GM12892 (cell line): Measurements from ENCODE around the gene TM9SF3.
A peak's percentile ranks its signal among the peaks of the same experiment; 100 is the strongest.

Source experiments
- DNase-seq: peaks from one replicate; pipeline ENCODE4 v3.0.0; 2011; ENCODE audit not compliant: insufficient read length
- FAIRE-seq: peaks from 2 replicates; lab custom pipeline; 2011; peaks lifted over from hg19 to GRCh38; lab: Jason Lieb, UNC
- POLR2A ChIP-seq: IDR thresholded peaks from 2 replicates; pipeline ENCODE4 v1.6.1; 2011; ENCODE audit warnings: low read depth, low read length, control low read depth
- POLR2AphosphoS5 ChIP-seq: IDR thresholded peaks from 2 replicates; pipeline ENCODE4 v1.6.1; 2011; ENCODE audit warnings: low read depth, low read length, control low read depth
- TAF1 ChIP-seq: IDR thresholded peaks from 2 replicates; pipeline ENCODE4 v1.6.1; 2011; ENCODE audit warnings: low read depth, mild to moderate bottlenecking, control low read depth, low read length, borderline replicate concordance

Gene TM9SF3

DNA sequence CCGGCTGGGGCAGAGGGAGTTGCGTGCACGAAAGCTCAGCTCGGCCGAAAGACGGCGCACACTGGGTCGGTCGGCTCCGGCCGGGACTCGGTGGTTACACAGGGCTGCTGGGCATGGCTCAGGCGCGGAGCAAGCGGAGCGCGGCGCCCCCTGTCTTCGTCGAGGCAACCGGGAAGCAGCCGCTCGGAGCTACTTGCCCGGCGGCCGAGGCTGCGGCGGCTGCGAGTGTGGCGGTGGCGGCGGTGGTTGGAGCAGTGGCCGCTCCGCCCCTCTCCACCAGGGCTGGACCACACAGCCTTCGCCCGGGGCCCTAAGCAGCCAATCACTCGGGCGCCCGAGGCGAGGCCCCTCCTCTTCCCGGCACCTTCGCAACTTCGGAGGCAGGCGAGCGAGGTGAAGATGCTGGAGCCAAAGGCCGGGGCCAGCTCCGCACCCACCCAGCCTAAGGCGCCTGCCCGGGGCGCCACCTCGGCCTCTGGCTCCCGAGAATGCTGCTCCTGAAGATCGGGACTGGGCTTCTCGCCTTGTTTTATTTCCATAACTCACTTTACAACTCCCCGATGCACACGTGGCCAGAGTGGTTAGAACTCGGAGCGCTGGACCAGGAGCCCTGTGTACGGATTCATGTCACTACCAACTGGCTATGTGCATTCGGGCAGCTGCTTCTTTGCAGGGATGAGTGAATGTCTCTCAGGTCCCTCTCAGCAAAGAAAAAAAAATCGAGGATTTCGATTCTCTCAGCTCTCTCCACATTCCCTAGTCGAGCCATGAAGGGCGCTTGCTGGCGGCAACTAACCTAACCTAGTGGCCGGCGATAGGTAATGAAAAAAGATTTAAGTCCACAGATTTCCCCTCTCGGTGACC, 72.9 kb downstream of the TM9SF3 start, which contains the start of gene TLL2:
TSS of gene TLL2 (minus strand) at position 229 of the 864 bp plus-strand sequence. CDS start 241 bp downstream, outside the sequence.
- no peak for TF ChIP-seq POLR2AphosphoS5
- no peak for TF ChIP-seq TAF1
- DNase-seq (peak; percentile 77), FAIRE-seq (peak; percentile 90)

DNA sequence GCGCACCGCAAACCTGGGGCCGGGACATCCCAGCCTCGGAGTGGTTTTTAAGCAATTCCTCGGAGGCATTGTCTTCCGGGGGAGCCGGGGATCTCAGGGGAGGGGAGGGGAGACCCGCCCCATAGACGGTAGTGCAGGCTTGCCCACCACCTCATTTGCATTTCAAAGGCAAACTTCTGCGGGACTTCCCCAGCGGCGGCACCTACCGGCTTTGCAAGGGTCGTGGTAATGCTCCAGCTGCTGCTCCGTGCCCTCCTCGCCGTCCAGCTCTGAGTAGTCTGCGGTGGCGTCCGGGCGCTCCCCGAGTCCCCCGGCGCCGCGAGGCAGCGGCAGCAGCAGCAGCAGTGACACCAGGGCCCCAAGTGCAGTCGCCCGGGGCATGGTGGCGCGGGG, 73.5 kb downstream of the TM9SF3 start:
- peak; percentile 44 for FAIRE-seq
- TF ChIP-seq TAF1 (no peak), POLR2AphosphoS5 (no peak), POLR2A (no peak)
- DNase-seq = peak; percentile 46

DNA sequence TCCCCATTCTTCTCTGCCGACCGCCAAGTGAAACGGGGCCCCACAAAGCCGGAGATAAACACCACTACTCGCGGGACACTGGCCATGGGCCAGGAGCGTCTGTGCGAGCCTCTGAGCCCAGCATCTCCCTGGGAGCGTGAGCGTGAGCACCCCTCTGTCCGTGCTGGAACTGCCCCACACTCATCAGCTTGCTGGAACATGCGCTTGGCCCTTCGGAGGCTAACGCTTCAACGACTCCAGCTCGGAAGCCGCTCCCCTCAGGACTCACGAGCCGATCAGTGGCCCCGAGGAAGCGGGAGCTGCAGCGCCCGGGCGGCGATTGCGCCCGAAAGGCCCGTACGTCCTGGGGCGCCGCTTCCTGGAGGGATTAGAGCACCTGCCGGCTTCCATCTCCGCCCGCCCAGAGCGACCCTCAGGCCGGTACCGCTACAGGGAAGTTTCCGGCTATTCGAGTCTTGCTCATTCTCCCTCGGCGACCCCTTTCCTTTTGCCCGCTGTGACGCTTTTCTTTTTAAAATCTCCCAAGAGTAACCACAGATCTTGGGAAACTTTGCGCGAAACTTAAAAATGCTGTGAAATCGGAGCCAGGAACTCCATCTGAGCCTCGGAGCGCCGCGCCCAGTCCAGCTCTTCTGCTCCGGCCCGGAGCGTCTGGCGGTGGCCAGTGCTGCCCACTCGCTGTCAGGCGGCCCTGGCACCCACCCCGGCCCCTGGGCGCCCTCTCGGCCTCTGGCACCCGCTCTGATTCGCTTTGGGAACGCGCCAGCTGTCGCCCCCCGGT, 74.1 kb downstream of the TM9SF3 start:
- TF ChIP-seq TAF1 (no peak), POLR2AphosphoS5 (no peak), POLR2A (no peak)
- DNase-seq = no peak
- no peak for FAIRE-seq

GRCh38 chr10:96511044-96511945, 75.5 kb downstream of the TM9SF3 start:
- peak; percentile 5 for FAIRE-seq
- no peak for DNase-seq
- TF ChIP-seq POLR2AphosphoS5 = no peak
- no peak for TF ChIP-seq POLR2A

GRCh38 chr10:96509017-96509641, 77.7 kb downstream of the TM9SF3 start:
- no peak for TF ChIP-seq TAF1
- no peak for TF ChIP-seq POLR2AphosphoS5
- no peak for TF ChIP-seq POLR2A

GRCh38 chr10:96507044-96507443, 79.8 kb downstream of the TM9SF3 start:
- TF ChIP-seq POLR2A (no peak), POLR2AphosphoS5 (no peak), TAF1 (no peak)
- FAIRE-seq = no peak

More at GRCh38 chr10:96509017-96509641, 77.7 kb downstream of the TM9SF3 start:
- DNase-seq (no peak), FAIRE-seq (no peak)

DNA sequence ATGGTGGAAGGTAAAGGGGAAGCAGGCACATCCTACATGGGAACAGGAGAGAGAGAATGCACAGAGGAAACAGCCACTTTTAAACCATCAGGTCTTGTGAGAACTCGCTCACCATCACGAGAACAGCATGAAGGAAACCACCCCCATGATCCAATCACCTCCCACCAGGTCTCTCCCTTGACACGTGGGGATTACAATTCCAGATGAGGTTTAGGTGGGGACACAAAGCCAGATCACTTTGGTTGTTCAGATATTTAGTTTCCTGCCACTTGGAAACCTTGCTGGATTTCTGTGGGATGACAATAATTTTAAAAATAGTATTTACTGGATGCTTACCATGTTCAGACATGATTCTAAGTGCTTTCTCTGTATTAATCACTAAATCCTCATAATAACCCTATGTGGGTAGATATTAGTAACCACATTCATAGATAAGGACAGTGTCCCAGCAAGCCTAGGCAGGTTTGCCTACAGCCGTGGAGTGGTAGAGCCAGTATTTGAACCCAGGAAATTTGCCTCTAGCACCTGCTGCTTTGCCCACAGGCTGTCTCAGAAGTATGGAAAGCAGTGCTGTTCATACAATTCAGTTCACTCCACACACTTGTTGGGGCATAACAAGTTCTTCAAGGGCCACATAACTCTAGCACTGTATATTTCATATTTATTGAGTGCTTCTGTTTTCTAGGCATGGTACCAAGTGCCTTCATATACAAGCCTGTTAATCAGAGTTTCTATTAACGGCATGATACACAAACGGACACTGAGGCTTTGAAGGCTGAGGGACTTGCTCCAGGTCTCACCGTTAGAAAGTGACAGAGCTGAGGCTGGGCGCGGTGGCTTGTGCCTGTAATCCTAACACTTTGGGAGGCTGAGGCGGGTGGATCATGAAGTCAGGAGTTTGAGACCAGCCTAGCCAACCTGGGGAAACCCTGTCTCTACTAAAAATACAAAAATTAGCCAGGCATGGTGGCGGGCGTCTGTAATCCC, 81.4 kb downstream of the TM9SF3 start:
- DNase-seq (no peak), FAIRE-seq (no peak)
- TF ChIP-seq POLR2AphosphoS5 (no peak), POLR2A (no peak), TAF1 (no peak)

More at GRCh38 chr10:96507044-96507443, 79.8 kb downstream of the TM9SF3 start:
- no peak for DNase-seq

- FAIRE-seq = peak; percentile 83
- no peak for DNase-seq
- TF ChIP-seq POLR2AphosphoS5 (no peak), POLR2A (no peak), TAF1 (no peak)
These were observed 84.1 kb downstream of the TM9SF3 start for GRCh38 chr10:96502561-96503282.

- DNase-seq (no peak), FAIRE-seq (peak; percentile 21)
- TF ChIP-seq TAF1 = no peak
- TF ChIP-seq POLR2AphosphoS5 = no peak
These were observed 84.8 kb downstream of the TM9SF3 start for GRCh38 chr10:96501985-96502384.
